NCI-H345 treated with DMSO at 0.1 percent for 48 hours (cell line): Measurements from ENCODE around the gene KSR2.

ENCODE experiments used
- DNase-seq: peaks from one replicate; lab custom pipeline; 2025; ENCODE audit not compliant: unreplicated experiment; lab: John Stamatoyannopoulos, UW

KSR2 gene

GRCh38 chr12:117547209-117547608 is 421.6 kb downstream of the KSR2 start:
- DNase-seq = no peak

GRCh38 chr12:117545216-117545615 is 423.6 kb downstream of the KSR2 start:
- DNase-seq = no peak

GRCh38 chr12:117540011-117540410 is 428.8 kb downstream of the KSR2 start:
- DNase-seq = no peak

- no peak for DNase-seq
Measured at GRCh38 chr12:117538926-117539325, 429.9 kb downstream of the KSR2 start.

GRCh38 chr12:117538032-117538690 is 430.6 kb downstream of the KSR2 start:
- DNase-seq = no peak

- DNase-seq = no peak
Measured at GRCh38 chr12:117533687-117534086, 435.1 kb downstream of the KSR2 start.

- DNase-seq = no peak
Measured at GRCh38 chr12:117530796-117531195, 438.0 kb downstream of the KSR2 start.

- DNase-seq = no peak
Measured at GRCh38 chr12:117528538-117528937, 440.3 kb downstream of the KSR2 start.

- no peak for DNase-seq
Measured at GRCh38 chr12:117527479-117527855, 441.3 kb downstream of the KSR2 start.

GRCh38 chr12:117526757-117527478 is 441.9 kb downstream of the KSR2 start:
- no peak for DNase-seq

GRCh38 chr12:117525766-117526165 is 443.0 kb downstream of the KSR2 start:
- no peak for DNase-seq

- DNase-seq = no peak
Measured at GRCh38 chr12:117524806-117525205, 444.0 kb downstream of the KSR2 start.

GRCh38 chr12:117523971-117524370 is 444.8 kb downstream of the KSR2 start:
- no peak for DNase-seq

GRCh38 chr12:117522559-117522958 is 446.2 kb downstream of the KSR2 start:
- DNase-seq = no peak

GRCh38 chr12:117521867-117522266 is 446.9 kb downstream of the KSR2 start:
- DNase-seq = no peak

- no peak for DNase-seq
Measured at GRCh38 chr12:117521346-117521745, 447.4 kb downstream of the KSR2 start.

GRCh38 chr12:117518594-117519270 is 450.1 kb downstream of the KSR2 start:
- DNase-seq = no peak

GRCh38 chr12:117517219-117517739 is 451.5 kb downstream of the KSR2 start:
- no peak for DNase-seq

GRCh38 chr12:117516034-117516433 is 452.8 kb downstream of the KSR2 start:
- DNase-seq = no peak

- peak; percentile 83 for DNase-seq
Measured at GRCh38 chr12:117514016-117514415, 454.8 kb downstream of the KSR2 start.

GRCh38 chr12:117513353-117513752 is 455.4 kb downstream of the KSR2 start:
- DNase-seq = no peak

GRCh38 chr12:117508468-117508867 is 460.3 kb downstream of the KSR2 start:
- no peak for DNase-seq
